ENCODE results near the gene SLC27A2.
"Not testable (repeated sequence)": the region's sequence is repeated elsewhere in the genome, so short reads cannot be mapped to it uniquely, and the experiment has no call there.

The SLC27A2 gene

DNA sequence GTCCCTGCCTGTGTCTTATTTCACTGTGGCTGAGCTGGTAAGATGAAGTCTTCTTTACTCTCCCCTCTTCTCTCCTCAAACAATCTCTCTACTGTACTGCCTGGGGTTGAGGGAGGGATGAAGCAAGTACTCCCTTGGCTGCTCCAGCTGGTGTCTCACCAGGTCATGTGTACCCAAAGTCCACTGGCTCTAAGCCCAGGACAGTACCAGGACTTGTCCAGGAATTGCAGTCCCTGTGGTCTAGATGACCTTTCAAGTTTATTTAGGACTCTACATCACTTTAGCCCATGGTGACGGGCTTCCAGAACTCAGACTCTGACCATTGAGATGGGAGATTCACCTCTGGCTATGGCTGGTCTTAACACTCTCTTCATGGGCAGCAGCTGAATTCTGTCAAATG is 17.5 kb upstream of the SLC27A2 start:
- no peak for DNase-seq

DNA sequence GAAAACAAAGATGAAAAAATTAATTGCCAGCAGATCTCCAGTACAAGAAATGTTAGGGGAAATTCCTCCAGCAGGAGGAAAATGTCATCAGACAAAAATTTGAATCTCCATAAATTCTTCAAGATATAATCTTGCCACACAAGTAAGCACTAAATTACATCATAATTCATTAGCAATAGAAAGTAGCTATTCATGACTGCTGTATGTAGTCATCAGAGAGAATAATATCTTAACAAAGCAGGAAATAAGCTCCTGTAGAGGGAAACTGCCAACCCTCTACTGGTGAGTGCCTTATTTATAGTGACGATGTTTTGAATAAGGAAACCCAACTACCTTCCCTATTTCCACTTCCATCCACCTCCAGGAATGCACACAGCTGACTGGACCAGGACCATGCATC is 15.8 kb upstream of the SLC27A2 start:
- no peak for DNase-seq

DNA sequence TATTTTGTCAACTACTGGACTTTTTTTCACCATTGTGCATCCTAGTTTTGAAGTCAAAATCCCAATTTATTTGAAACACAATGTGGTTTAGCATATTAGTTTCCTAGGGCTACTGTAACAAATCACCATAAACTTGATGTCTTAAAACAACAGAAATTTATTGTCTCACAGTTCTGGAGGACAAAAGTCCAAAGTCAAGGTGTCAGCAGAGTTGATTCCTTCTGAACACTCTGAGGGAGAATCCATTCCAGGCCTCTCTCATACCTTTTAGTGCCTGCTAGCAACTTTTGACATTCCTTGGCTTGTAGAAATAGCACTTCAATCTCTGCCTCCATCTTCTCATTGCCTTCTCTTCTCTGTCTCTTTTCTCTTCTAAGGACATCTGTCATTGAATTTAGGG is 14.9 kb upstream of the SLC27A2 start:
- DNase-seq: no peak

GRCh38 chr15:50168379-50168778 is 13.6 kb upstream of the SLC27A2 start:
- DNase-seq: no peak

GRCh38 chr15:50168783-50169411 is 13.1 kb upstream of the SLC27A2 start:
- no peak for DNase-seq

DNA sequence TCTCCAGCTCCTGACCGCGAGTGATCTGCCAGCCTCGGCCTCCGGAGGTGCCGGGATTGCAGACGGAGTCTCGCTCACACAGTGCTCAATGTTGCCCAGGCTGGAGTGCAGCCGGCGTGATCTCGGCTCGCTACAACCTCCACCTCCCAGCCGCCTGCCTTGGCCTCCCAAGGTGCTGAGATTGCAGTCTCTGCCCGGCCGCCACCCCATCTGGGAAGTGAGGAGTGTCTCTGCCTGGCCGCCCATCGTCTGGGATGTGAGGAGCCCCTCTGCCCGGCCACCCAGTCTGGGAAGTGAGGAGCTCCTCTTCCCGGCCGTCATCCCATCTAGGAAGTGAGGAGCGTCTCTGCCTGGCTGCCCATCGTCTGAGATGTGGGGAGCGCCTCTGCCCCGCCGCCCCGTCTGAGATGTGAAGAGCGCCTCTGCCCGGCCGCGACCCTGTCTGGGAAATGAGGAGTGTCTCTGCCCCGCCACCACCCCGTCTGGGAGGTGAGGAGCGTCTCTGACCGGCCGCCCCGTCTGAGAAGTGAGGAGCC is 9.6 kb upstream of the SLC27A2 start:
- DNase-seq: not testable (repeated sequence)

DNA sequence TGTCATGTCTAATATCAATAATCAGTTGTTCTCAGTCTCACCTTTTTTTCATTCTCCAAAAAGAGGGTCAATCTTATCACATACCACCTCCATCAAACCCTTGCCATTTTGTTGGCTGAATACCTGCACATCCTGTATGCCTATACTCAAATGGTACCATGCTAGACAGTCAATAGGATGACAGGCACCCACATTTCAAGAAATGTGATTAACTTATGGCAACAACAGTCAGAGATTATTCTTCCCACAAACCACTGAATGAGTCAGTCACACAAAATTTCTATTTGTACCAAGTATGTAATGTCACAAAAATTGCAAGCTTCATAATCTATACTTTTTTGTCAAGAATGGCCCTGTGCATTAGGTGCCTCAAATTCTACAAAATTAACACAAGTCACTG is 5.1 kb upstream of the SLC27A2 start:
- no peak for DNase-seq

GRCh38 chr15:50180091-50180490 is 1.9 kb upstream of the SLC27A2 start:
- DNase-seq: no peak

- DNase-seq: no peak
These were observed 1.4 kb upstream of the SLC27A2 start for GRCh38 chr15:50180582-50180981.

DNA sequence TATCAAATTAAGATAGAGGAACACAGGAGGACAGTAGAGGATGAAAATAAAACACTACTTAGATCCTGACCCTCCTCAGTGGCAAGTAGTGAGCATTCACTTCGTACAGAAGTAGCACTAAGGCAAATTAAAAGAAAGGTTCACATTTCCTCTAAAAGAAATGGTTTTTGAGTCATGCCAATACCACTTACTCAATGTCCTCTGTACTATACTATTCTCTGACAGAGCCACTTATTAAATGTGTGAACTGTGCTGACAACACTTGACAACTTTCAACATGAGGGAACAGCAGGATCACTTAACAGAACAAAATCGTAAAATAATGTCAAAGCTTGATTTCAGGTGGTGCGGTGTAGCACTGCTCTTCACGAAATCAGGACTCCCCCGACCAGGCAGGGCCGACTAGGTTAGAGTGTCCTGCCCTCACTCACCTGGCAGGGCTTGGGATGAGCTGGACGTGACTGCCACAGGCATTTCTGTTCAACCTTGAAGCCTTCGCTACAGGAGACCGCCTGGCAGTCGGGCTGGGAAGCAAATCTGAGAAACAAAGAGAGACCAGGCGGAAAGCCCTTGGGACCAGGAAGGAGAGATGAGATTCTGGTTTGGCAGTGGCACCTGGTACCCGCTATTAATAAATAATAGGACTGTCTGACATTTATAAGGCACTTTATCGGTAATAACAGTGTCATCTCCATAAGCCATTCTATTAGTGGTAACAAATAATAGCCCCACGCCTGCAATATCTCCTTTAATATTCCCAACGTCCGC is 611 bp upstream of the SLC27A2 start:
- no peak for DNase-seq

DNA sequence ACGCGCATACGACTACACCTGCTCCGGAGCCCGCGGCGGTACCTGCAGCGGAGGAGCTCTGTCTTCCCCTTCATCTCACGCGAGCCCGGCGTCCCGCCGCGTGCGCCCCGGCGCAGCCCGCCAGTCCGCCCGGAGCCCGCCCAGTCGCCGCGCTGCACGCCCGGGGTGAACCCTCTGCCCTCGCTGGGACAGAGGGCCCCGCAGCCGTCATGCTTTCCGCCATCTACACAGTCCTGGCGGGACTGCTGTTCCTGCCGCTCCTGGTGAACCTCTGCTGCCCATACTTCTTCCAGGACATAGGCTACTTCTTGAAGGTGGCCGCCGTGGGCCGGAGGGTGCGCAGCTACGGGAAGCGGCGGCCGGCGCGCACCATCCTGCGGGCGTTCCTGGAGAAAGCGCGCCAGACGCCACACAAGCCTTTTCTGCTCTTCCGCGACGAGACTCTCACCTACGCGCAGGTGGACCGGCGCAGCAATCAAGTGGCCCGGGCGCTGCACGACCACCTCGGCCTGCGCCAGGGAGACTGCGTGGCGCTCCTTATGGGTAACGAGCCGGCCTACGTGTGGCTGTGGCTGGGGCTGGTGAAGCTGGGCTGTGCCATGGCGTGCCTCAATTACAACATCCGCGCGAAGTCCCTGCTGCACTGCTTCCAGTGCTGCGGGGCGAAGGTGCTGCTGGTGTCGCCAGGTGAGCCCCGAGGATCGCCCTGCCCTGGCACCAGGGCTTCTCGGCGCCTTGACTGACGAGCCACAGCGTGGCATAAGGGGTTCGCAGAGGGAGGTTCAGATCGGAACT is 420 bp downstream of the SLC27A2 start:
- DNase-seq: no peak

GRCh38 chr15:50183112-50183794 is 1.3 kb downstream of the SLC27A2 start:
- DNase-seq: no peak

- DNase-seq: no peak
These were observed 3.0 kb downstream of the SLC27A2 start for GRCh38 chr15:50184863-50185504.

DNA sequence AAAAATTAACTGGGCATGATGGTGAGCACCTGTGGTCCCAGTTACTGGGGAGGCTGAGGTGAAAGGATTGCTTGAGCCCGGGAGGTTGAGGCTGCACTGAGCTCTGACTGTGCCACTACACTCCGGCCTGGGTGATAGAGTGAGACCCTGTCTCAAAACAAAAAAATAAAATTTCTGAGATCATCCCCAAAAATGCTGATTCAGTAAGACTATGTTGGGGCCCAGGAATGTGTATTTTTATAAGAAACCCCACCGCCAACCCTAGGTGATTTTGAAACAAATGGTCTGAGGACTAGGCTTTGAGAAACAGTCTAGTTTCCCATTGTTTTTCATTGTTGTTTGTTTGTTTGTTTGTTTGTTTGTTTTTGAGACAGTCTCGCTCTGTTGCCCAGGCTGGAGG is 4.1 kb downstream of the SLC27A2 start:
- DNase-seq: no peak

- DNase-seq: no peak
These were observed 4.8 kb downstream of the SLC27A2 start for GRCh38 chr15:50186752-50187151.

GRCh38 chr15:50187525-50187924 is 5.5 kb downstream of the SLC27A2 start:
- DNase-seq: no peak

GRCh38 chr15:50187997-50188396 is 6.0 kb downstream of the SLC27A2 start:
- no peak for DNase-seq

DNA sequence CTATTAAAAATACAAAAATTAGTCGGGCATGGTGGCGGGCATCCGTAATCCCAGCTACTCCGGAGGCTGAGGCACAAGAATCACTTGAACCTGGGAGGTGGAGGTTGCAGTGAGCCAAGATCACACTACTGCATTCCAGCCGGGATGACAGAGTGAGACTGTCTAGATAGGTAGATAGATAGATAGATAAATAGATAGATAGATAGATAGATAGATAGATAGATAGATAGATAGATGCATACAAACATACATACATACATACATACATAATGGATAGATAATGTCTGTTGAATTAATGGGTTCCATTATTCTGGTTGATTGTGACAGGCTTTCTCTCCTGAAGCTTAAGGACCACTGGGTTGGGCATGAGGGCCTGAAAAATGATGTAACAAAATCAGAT is 6.8 kb downstream of the SLC27A2 start:
- not testable (repeated sequence) for DNase-seq

GRCh38 chr15:50189633-50190032 is 7.6 kb downstream of the SLC27A2 start:
- no peak for DNase-seq

- DNase-seq: no peak
These were observed 8.2 kb downstream of the SLC27A2 start for GRCh38 chr15:50190166-50190570.

GRCh38 chr15:50190723-50191122 is 8.7 kb downstream of the SLC27A2 start:
- no peak for DNase-seq

GRCh38 chr15:50192164-50192563 is 10.2 kb downstream of the SLC27A2 start:
- no peak for DNase-seq

Measured in left hindlimb (tissue), 1 donor.